GM19238 (cell line): ENCODE measurements around the gene FAM117B.

Source experiments
- DNase-seq: peaks from one replicate; pipeline ENCODE4 v3.0.0; 2011; ENCODE audit warnings: low spot score; ENCODE audit not compliant: insufficient read length

FAM117B gene

DNA sequence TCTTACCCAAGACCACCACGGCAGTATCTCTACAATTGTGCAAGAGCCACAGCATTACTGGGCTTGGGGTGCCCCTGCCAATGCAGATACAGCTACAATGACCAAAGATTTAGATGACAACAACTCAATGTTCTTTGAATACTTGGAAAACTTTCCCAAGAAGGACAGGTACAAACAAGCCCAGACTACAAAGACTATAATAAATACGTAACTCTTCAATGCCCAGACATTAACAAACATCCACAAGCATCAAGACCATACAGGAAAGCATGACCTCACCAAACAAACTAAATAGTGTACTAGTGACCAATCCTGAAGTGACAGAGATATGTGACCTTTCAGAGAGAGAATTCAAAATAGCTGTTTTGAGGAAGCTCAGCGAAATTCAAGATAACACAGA lies 174.0 kb downstream of the FAM117B start:
- no peak for DNase-seq

DNA sequence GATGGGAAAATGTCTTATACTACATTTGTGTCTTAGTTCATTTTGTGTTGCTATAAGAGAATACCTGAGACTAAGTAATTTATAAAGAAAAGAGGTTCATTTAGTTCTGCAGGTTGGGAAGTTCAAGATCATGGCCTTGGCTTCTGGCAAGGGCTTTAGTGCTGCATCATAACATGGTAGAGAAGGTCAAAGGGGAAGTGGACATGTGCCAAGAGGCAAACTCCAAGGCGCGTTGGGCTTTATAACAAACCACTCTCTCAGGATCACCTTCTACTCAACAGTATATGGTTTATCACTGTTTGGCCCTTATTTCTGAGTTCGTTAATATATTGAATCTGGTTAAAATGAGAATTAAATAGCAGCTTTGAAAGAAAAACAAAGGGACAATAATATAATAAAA lies 178.6 kb downstream of the FAM117B start:
- DNase-seq = no peak

DNA sequence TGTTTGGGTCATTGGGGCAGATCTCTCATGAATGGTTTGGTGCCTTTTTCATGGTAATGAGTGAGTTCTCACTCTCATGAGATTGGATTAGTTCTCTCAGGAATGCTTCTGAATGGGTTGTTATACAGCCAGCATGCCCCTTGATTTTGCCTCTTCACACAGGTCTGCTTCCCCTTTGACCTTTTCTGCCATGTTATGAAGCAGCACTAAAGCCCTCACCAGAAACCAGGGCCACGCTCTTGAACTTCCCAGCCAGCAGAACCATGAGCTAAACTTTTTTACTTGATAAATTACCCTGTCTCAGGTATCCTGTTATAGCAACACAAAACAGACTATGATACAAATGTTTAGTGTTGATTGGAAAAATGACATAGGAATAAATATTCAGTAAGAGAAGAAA lies 179.5 kb downstream of the FAM117B start:
- no peak for DNase-seq

DNA sequence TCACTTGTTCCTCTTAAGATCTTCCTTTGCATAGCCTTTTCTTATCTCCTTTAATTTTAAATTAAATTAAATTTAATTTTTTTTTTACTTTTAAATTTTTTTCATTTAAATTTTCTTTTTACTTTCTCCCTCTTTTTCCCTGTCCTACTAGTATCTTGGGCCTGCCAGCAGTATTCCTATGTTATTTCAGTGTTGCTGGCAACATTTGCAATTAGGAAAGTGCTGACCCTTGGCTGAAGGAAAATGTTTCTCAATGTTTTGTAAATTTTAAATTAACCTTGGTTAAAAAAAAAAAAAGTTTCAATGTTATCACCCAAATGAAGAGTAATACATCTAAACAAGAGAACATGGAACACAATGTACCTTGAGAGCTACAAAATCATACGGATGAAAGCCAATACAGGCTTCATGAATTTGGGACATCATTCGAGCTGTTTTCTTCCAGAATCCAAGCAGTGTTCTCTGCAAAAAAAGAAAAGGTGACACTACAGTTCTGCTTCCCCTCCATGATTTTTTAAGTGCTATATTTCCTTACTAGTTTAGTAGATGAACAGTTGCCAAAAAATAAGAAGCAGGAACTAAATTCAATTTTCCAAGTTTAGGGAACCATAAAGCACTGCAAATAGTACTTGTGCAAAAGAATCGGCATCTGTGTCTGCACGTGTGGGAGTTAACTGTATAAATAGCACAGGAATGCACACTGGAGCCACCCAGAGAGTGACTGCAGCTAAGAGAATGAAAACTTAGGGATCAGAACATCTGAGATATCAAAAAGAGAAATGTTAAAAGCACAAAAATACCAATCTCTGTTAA lies 181.0 kb downstream of the FAM117B start:
- DNase-seq = no peak

DNA sequence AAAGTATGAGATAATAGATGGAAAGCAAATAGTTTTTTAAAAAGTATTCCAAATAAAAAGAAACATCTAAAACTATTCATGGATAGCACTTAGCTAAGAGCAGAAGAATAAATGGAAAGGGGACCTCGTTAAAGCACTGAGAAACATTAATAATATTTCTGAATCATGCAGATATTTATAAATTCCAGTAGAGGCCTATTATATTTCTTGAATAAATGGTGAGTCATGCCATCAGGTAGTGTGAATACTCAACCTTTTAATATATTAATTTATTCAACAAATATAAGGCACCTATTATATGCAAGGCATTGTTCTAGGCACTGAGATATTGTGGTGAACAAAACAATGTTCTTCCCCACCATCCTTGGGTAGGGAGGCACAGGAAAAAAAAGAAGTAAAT lies 183.0 kb downstream of the FAM117B start:
- DNase-seq = no peak

DNA sequence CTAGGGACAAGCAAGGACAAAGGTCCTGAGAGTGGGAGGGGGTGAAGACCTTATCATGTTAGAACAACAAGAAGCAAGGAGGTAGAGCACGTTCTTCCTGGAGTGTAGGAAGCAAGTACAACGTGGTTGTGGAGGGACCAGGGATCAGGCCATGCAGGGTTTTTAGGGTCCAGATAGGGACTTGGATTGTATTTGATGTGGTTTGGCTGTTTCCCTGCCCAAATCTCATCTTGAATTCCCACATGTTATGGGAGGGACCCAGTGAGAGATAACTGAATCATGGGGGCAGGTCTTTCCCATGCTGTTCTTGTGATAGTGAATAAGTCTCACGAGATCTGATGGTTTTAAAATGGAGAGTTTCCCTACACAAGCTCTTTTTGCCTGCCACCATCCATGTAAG lies 183.6 kb downstream of the FAM117B start:
- DNase-seq = no peak
